Middle frontal gyrus (tissue), 1 donor: ENCODE data around the gene RAD51B.

ENCODE experiments used
- DNase-seq: peaks from one replicate; pipeline ENCODE4 v3.0.0-alpha.2; 2015; ENCODE audit warnings: low spot score; ENCODE audit errors: extremely low spot score

RAD51B gene

DNA sequence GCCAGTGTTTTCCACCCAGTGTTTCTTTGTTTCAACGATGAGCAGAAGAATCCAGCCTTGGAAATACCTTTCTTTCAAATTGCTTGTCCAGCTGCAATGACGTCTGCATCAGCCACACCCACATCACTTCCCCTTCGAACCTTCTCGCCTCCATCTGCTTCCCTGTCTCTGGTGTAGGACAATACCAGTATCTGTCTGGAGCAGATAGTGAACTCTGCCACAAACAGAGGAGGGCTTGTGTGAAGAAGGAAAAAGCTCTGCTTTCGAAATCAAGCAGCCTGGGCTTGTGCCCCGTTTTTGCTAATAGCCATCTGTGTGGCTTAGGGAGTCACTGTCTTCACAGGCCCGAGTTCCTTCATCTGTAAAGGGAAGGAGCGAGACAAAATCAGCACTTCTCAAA lies 557.9 kb downstream of the RAD51B start:
- peak; percentile 29 for DNase-seq

DNA sequence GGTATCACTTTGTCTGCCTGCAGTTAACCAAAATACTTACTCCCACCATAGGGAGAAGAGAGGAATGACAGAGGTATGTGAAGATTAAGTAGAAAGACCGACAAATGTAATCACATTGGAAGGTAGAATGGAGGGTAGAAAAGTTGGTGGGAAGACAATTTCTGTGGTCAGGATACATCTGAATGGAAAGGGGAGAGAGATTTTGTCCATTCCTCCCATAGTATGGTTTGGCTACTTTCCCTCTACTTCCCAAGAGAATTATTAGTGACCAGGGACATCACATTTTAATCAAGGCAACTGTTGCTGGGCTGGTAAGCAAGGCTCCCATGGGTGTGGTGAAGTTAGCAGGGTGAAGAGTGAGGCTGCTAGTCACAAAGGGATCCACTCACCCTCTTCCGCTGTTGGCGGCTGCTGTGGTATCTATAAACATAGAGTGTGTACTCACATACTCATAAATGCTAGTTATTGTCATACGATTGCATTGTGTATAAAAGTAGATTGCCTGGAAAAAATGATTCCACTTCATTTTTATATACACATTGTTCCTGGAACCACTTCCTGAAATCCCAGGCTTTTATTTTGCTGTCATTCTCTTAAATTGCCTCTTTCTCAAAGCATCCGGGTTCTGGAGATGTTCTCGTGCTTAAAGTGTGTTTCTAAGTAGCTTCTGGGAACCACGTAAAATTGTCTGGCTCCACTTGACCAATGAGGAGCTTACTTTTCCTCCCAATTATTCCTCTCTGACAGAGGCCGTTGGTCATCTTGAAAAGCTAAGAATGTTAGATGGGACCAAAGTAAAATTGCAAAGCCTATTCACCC lies 560.1 kb downstream of the RAD51B start:
- DNase-seq: no peak

DNA sequence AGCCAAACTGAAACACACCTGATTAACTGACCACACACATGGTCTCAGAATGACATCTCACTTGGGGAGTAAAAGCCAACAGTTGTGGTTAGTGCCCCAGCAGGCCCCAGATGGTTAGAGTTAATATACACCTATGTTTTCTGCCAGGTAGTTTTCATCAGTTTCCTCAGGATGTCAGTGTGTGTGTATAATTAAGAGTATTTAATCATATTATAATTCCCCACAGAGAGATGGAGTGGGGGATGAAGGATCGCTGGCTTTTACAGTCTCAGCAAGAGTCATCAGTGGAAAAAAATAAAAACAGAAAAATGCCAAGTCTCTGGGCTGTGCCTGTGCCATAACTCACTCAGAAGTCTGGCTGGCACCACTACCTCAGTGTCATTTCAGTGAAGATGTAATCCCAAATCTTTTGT lies 560.8 kb downstream of the RAD51B start:
- DNase-seq: no peak

DNA sequence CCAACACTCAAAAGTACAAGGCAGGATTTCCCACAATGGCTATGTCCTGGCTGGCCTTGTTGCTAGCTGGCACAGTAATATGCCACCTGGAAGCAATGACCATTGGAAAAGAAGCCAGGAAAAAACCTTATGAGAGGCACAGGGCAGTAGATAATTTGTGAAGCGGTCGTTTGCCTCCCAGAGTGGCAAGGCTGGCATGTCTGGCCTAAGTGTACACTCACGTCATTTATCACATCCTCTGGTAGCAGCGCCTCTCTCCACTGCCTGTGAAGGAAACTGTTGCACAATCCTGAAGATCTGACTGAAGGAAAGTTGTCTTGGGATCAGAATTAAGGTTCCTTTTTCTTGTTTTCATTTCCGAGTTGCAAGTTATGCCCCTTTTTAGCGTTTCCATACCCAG lies 564.8 kb downstream of the RAD51B start:
- no peak for DNase-seq

DNA sequence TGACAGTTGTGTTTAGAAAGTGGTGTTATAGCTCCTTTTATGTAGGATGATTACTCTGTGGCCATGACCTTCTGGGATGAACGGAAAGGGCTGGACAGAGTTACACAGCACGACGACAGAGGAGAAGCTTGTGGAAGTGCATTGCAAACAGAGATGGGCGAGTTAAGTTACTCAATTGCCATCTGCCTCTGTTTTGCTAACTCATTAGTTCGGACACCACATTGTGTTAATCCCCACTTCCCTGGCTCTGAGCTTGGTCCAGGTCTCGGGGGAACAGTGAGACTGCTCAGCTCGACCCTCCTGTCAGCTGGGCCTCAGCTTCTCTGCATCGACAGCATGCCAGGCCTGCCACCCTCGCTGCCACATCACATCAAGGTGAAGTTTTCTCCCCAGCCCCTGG lies 565.3 kb downstream of the RAD51B start:
- no peak for DNase-seq

DNA sequence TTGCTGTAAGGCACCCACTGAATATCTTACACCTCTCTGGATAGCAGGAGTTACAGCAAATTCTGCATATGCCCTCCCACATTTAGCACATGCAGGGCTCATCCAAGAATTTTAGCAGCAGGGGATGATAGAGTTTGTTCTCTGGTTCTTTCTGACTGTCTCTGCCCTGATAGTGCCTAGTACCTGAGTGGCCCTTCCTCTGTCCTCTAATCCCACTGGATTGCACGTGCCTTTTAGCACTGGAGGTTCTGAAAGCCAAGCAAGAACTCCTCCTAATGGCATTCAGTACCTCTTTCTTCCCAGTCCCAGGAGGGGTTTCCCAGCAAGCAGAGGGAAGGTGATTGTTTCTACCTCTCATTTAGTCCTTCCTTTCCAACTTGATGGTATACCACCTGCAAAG lies 566.9 kb downstream of the RAD51B start:
- DNase-seq: no peak

DNA sequence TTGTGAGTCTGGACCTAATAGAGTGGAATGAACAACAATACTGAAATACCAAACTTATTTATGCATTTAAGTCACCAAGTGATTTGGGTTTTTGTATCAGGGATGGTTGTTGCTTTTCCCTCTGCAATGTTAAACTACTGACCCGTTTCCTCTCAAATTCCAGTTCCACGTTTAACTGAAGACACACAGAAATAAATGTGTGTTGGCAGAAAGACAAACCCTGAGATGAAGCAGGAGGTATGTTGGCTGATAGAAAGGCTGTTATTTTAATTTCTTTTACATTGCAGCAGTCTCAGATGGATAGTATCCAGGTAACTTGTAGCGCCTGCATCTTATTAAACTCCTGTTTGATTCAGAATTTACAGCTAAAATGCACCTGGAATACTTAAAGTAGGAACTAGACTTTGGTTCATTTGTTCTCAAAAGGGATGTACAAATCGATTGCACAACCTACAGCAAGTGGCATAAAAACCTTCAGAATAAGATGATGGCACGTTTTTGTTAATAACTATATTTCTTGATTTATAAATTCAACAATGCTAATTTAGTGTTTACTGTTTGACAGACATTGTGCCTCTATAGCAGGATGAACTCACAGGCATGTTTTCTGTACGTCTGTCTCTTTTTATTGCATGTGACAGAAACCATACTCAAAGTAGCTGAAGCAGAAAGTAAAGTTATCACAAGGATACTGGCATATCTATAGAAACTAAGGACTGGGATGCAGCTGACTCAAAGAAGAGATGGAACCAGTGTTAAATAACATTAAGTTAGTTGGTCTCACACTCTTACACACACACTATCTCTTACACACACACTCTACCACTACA lies 567.6 kb downstream of the RAD51B start:
- DNase-seq: no peak

DNA sequence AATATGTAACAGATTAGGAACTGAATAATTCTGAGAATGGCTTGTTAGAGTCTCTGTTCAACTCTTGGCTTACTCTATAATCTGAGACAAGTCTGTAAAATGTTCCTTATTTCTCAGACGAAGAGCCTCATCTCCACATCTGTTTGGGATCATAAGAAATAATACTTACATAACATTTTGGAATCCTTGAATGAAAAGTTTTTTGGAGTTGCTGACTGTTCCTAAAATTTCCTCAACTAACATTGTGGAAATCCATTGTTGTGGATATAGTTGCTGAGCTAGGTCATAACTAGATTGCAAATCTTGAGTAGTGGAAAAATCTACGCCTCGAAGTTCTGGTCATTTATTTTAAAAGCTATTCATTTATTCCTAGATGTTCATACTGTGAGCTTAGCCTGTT lies 570.4 kb downstream of the RAD51B start:
- no peak for DNase-seq

DNA sequence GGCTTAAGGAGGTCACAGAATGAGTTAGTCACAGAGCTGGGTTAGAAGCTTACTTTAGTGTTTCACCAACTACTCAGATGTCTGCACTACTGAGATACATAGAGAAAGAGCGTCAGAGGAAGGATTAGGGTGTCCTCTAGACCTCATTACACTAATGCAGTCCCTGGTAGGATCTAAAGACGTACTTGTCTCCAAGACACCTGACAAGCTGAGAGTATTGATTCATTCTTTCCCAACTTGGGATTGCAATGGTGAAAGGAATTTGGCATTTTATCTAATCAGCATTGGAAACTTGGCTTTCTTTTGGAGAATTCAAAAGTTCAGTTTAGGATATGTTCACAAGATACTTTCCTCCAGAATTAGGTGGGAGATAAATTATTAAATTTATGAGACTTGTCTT lies 571.2 kb downstream of the RAD51B start:
- DNase-seq: no peak

DNA sequence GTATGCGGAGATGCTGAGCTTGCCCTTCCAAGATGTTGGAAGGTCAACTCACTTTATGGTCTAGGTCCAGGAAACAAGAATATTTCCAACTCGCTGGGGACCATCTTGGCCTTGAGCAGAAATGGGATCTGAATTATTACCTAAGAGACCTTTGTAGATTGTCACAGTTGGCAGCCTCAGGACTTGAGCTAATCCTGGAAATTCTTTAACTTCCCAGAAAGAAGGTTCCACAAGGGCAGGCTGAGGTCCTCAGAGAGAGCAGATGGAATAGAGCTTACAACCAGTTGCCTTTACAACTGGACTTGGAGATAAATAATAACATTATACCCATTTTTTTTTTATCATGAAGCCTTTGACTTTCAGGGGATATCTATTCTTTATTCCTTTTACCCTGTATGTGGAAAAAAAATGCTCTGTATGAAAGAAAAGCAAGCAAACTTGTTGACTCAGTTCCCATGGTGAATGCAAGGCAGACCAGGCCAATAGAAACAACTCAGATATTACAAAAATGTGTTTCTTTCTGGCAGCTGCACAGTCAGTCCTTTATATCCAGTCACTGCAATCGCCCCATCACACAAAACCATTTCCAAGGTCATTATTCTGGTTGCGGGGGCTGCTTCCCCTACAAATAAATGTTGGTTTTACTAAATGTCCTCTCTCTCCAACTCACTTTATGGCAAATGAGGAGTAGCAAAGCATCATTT lies 571.9 kb downstream of the RAD51B start:
- DNase-seq: no peak

DNA sequence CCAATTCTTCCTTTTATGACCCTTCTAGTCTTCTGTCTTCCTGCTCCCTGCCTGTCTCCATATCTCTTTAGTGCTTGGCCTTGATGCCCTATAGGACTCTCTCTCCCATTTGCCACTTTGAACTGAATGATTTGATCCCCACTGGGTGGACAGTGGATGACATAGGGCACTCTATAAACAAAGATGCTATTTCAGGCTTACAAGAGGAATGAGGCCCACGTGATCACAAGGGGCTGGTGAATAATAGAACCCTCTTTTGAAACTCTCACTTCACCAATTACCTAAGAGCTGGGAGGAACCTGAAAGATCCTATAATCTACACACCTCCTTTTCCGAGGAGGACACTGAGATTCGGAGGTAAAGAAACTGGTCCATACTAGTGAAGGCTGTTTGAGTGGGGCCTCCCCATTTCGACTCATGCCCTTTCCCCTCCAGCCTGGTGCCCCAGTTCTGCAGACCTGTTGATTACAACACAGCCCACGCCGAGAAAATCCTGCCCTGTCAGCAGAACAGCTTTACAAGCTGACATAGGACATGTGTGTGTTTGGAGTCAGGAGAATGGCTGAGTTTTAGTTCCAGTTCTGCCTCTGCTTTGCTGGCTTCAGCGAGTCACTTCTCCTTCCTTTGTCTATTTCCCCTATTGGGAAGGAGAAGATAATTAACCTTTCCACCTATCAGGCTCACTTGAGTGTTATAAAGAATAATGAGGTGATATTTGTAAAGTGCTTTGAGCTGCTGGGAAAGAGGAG lies 573.0 kb downstream of the RAD51B start:
- DNase-seq: no peak

DNA sequence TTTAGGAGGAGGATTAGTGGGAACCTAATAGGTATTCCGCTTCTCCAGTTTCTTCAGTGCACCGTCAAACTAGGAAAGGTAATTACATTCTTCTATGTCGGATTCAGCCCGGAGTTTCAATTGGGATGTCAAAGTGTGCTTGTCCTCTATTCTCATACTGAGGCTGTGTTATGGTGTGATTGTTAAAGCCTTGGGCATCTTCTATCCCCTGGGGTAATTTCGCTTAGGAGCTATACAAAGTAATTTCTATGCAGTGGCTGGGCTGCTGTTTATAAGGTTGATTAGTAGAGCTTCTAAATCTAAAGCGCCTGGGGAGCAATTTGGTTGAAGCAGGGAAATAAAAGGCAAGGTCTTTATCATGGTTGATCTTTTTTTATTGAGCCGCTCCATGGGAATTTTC lies 573.7 kb downstream of the RAD51B start:
- DNase-seq: no peak

DNA sequence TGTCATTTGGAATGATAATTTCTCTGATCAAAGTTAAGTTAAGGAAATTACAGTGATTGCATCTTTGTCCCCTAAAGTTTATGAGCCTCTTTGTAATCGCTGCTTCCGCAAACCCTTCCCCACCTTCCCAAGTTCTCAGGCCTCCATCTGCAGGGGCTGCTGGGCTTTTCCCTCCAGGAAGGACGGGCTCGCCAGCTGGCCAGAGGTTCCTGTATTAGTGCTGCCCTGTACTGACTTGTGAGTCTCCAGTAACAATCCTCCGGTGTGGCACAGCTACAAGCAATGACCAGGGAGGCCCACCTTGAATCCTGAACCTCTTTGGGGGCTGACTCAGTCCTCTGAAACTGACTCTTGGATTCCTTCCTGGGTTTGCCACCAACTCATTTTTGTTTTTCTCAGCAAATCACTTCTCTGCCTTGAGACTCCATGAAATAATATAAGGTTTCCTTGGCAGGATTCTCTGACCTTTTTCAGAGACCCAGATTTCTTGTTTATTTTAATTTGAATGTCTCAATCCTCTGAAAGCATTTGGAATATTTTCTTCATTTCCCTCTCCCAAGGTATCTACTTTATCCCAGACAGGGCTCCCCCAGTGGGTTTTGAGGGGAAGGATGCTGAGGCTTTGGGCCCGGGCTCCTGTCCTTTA lies 574.7 kb downstream of the RAD51B start:
- DNase-seq: no peak

DNA sequence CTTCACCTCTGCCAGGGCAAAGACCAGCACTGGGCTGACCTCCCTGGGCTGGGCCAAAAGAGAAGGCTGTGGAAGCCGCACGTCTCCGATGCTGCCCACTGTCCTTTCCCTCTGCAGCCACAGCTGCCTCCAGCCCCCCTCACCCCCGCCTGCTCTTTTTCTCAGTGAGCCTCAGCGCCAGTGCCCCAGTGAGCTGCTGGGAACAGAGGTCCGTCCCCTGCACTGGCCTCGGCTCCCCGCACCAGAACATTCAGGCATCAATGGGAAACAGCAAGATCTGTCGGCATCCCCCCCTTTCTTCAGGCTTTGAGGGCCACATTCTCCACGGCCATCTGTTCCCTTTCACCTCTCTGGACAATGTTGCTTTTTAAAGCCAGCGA lies 575.2 kb downstream of the RAD51B start:
- no peak for DNase-seq

DNA sequence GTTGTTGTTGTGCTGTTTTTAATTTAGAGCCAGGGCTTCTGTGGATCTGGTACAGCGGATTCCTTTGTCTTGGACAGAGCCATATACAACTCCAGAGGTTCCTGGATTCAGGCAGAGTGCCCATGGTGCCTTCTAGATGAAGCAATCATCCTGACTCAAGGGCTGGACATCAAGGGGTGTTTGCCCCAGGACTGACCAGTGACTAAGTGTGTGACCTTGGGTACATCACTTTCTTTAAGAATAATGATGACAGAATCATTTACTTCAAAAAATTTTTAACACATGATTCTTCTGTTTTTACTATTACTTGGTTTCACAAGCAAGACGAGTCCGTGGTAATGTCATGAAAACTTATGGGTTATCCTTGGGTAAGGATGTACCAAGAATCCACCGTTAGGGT lies 576.0 kb downstream of the RAD51B start:
- no peak for DNase-seq

DNA sequence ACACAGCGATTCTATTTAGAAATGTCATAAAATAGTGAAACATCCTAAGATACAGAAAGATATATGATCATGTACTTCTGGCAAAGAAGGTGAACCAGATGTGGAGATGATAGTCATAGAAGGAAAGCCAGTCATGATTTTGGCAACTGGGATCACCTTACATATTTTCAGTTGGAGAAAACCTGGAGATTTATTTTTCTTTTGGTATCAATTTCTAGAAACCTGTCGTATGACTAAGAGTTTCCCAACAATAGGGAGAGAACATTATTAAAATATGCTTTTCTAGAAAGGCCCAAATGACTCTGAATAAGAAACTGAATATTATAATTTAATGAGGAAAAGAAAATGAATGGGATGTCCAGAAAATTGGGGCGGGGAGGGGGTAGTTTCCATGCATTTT lies 576.9 kb downstream of the RAD51B start:
- no peak for DNase-seq

DNA sequence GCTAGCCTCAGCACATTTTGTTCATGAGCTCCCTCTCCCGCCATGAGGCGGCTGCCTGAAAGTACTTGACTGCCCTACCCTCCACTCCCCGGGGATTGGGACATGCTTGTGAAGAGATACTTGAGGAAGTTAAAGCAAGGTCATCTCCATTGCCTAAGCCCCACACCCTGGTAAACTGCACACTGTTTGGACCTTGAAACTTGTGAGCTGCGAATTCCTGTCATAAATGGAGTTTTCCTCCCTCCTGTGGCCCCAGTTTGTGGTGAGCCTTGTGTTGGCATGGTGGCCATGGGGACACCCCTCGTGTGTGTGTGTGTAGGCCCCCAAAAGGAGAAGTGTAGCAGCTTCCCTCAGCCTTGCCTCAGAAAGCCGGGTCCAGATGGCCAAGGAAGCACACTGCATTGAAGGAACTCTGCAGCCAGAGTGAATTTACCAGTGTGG lies 577.8 kb downstream of the RAD51B start:
- DNase-seq: no peak

DNA sequence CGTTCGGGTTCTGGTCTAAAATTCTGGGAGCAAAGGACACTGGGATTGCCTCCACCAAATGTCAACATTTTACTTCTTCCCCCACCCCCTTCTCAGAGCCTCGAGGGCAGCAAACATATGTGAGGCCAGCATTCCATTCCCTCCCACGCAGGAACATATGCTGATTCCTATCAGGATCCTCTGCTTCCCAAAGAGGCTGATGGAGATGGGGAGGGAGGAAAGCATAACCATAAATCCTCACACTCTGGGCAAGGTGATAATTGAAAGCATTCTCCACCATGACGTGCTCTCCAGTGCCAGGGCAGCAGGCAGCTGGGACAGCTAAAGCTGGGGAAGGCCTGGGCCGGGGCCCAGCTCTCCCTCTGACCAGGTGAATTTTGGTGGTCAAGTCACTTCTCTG lies 578.2 kb downstream of the RAD51B start:
- DNase-seq: no peak

DNA sequence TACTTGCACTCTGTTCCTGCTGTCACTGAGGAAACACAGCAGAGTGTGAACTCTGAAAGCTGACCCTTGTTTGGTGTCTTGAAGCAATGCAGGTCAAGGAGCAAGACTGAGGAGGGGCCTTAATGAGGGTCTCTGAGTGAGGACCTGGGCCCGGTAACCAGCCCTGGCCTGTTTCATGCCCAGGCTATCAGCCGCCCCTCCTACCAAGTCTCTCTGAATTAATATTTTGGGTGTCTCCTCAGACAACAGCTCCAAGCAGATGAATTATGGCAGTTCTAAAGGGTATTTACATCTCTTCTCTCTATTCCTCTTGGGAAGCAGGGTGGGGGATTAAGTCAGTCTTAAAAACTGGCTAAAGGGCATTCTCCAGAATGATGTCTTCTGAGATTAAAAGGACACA lies 578.8 kb downstream of the RAD51B start:
- DNase-seq: no peak

DNA sequence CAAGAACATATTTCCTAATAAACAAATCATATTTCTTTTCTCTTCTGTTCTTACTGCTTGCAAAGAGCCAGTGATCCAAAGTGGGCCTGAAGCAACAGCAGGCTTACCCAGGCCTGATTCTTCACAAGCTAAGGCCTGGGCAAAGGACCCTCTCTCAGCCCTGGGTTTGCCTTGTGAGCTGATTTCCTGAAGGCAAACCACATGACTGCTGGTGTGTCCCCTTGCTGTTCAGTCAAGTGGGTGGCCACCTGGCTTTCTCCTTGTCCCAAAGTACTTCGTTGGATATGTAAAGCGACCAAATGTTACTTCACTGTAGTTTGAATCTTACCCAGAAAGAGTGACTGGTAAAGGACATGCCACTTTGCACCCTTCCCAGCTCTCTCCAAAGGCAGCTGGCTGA lies 580.4 kb downstream of the RAD51B start:
- no peak for DNase-seq

DNA sequence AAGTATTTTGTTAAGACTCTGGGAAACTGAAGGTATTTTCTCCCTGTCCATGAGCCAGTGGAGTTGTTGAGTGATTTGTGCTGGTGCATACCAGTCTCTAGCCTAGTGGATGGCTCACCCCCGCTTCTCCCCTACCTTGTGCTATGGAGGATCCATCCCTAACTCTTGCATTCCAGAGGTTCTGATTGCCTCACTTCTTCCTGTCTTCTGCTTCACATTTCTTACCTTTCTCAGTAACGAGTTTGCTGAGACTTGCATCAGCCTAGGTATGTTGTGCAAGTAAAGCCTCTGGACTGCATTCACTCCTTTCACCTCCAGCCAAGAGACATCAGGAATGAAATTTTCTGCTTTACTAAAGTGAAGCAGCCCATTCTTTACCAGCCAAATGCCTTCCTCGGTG lies 581.7 kb downstream of the RAD51B start:
- no peak for DNase-seq
